Fibroblast of skin of back (primary cell): ENCODE results near the gene ASPN.
A peak's percentile ranks its signal among the peaks of the same experiment; 100 is the strongest.
"Not testable (repeated sequence)": the region's sequence is repeated elsewhere in the genome, so short reads cannot be mapped to it uniquely, and the experiment has no call there.

Experiments
- DNase-seq: peaks from one replicate; pipeline ENCODE4 v3.0.0-alpha.2; 2013

ASPN gene

GRCh38 chr9:92468206-92468605 is 14.1 kb downstream of the ASPN start:
- DNase-seq = peak; percentile 58

GRCh38 chr9:92467511-92467910 is 14.8 kb downstream of the ASPN start:
- DNase-seq = no peak

- no peak for DNase-seq
Measured at GRCh38 chr9:92467041-92467440, 15.3 kb downstream of the ASPN start.

- peak; percentile 97 for DNase-seq
Measured at GRCh38 chr9:92463984-92464383, 18.3 kb downstream of the ASPN start.

- DNase-seq = no peak
Measured at GRCh38 chr9:92463387-92463786, 18.9 kb downstream of the ASPN start.

GRCh38 chr9:92457576-92457975 is 24.7 kb downstream of the ASPN start:
- no peak for DNase-seq

GRCh38 chr9:92455217-92455616 is 27.1 kb downstream of the ASPN start:
- no peak for DNase-seq

- peak; percentile 54 for DNase-seq
Measured at GRCh38 chr9:92446536-92446935, 35.8 kb downstream of the ASPN start.

GRCh38 chr9:92444841-92445240 is 37.5 kb downstream of the ASPN start:
- no peak for DNase-seq

- no peak for DNase-seq
Measured at GRCh38 chr9:92440751-92441046, 41.6 kb downstream of the ASPN start.

- DNase-seq = peak; percentile 19
Measured at GRCh38 chr9:92439921-92440750, 42.2 kb downstream of the ASPN start.

GRCh38 chr9:92438900-92439526 is 43.3 kb downstream of the ASPN start:
- peak; percentile 27 for DNase-seq

GRCh38 chr9:92435263-92435662 is 47.0 kb downstream of the ASPN start:
- DNase-seq = no peak

- DNase-seq = no peak
Measured at GRCh38 chr9:92432972-92433548, 49.2 kb downstream of the ASPN start.

- no peak for DNase-seq
Measured at GRCh38 chr9:92432350-92432749, 50.0 kb downstream of the ASPN start.

- no peak for DNase-seq
Measured at GRCh38 chr9:92429836-92430235, 52.5 kb downstream of the ASPN start.

GRCh38 chr9:92426501-92427145 is 55.7 kb downstream of the ASPN start:
- no peak for DNase-seq

- DNase-seq = peak; percentile 47
Measured at GRCh38 chr9:92425474-92425873, 56.8 kb downstream of the ASPN start.

- DNase-seq = no peak
Measured at GRCh38 chr9:92424340-92424739, 58.0 kb downstream of the ASPN start, which contains the start of gene OMD. OMD (minus strand) TSS chr9:92424471; CDS start chr9:92417558, 6,913 bp downstream.

- no peak for DNase-seq
Measured at GRCh38 chr9:92423612-92424011, 58.7 kb downstream of the ASPN start.

- DNase-seq = no peak
Measured at GRCh38 chr9:92422611-92423338, 59.5 kb downstream of the ASPN start.

- DNase-seq = no peak
Measured at GRCh38 chr9:92414566-92414965, 67.7 kb downstream of the ASPN start.

GRCh38 chr9:92411157-92411556 is 71.1 kb downstream of the ASPN start:
- DNase-seq = not testable (repeated sequence)
